ENCODE data around the gene RASA3. TPM values are rescaled to one million over a fixed set of nuclear protein-coding genes. Genes with fewer than 3 reads are reported as not detected.

Gene RASA3
- total RNA-seq, 3 donors from 2014 or later (not counting 1 experiment from before 2014, with no cell fraction given): 252 to 277 (median 274) TPM

DNA sequence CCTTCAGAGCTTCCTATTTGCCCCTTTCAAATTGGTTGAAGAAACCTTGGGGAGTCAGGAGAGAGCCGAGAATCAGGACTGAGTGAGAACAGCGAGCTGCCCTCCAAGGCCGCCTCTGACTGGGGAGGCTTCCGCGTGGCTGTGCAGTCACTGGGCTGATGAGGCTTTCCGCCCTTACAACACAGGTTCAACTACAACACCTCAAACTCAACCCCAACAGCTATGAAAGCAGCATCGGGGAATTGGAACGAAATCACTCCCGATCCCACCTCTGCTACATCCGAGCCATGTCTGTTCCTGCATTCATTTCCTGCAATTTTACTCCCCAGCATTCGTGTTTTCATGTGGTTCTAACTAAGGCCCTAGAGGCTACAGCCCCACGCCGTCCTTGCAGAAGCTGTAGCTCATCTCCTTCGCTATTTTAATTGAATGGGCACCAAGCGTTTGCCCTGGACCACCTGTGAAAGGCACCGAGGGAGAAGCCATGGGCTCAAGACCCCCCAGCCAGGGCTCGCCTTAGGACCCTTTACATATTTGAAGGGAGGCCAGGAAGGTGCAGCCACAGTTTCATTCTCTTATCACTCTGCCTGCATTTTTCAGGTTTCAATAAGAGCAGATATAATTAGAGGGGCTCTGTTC is 12.3 kb upstream of the RASA3 start:
- no peak for TF ChIP-seq CTCF (IDR thresholded peaks at IDR 0.05)
- Mint-ChIP-seq H3K27me3 (ENCODE audit: low read depth in 2 of 2) (no peaks in the 10 kb centered on the region), H3K9me3 (no peaks in the 10 kb centered on the region), H3K36me3 (no peaks in the 10 kb centered on the region), H3K4me1 (peaks cover 21 to 49% of the 10 kb centered on the region in 2 donors), H3K27ac (peak overlapping the region; percentile 67 to 74), H3K4me3 (peak overlapping the region; percentile 58)
- H3K36me3 ChIP-seq (ENCODE audit: control insufficient read depth, insufficient read depth, low read length): no peaks in the 10 kb centered on the region
- H3K27ac ChIP-seq (ENCODE audit: low read length): peak overlapping the region; percentile 85
- no peaks in the 10 kb centered on the region for H3K27me3 ChIP-seq (ENCODE audit: control insufficient read depth, insufficient read depth, low read length)
- H3K4me3 ChIP-seq (ENCODE audit: low read length): no peak overlapping the region
- H3K9me3 ChIP-seq (ENCODE audit: control insufficient read depth, insufficient read depth, low read length): no peaks in the 10 kb centered on the region
- ATAC-seq: no peak
- H3K4me1 ChIP-seq (ENCODE audit: control insufficient read depth, insufficient read depth, low read length): peaks cover 99% of the 10 kb centered on the region
- DNase-seq: no peak
- 91% methylated on average over 17 of the region's 17 CpGs for WGBS (ENCODE audit: insufficient coverage)
- intact Hi-C loops (cut with micrococcal nuclease): loop anchor here (5.0 kb wide), 3 partner anchors 37 to 118 kb away; no protein-coding TSS in a partner anchor

DNA sequence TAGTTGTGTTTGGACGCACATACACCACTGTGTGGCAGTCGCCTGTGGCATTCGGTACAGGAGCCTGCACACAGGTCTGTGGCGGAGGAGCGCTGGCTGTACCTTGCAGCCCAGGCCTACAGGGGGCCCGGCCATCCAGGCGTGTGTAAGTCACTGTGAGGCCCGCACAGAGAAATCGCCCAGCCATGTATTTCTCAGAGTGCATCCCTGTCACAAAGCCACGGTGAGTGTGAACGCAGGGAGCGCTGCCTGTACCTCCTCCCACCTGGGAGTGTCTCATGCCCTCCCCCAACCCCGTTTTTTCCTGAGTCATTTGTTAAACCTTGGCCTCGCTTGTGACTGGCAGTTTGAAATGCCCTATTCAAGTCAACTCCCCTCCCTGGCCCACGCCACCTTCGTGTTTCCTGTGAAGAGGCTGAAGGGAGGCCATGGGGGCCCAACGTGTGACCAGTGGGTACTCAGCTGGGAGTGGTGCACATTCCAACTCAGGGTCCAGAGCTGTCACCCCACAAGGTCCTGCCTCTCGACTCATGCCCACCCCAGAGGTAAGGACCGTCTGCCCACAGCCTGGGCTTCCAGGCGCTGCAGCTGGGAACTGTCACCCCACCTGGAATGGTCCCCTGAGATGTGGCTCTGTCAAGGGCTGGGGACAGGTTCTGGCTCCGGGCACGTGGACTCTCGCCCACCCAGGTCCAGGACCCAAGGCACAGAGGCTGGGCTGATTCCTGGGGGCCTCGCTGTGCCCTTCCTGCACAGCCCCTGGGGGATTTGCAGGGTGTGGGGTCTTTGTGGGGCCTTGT is 11.6 kb upstream of the RASA3 start:
- H3K4me3 ChIP-seq (ENCODE audit: low read length): no peak overlapping the region
- WGBS (ENCODE audit: insufficient coverage): 49% methylated on average over 24 of the region's 24 CpGs
- H3K27me3 Mint-ChIP-seq (ENCODE audit: low read depth in 2 of 2): no peaks in the 10 kb centered on the region
- H3K27me3 ChIP-seq (ENCODE audit: control insufficient read depth, insufficient read depth, low read length): no peaks in the 10 kb centered on the region
- intact Hi-C loops (cut with micrococcal nuclease): loop anchor here (2.0 to 5.0 kb wide), 4 partner anchors 37 to 118 kb away; no protein-coding TSS in a partner anchor
- TF ChIP-seq CTCF (IDR thresholded peaks at IDR 0.05): peak; percentile 47
- H3K9me3 Mint-ChIP-seq: no peaks in the 10 kb centered on the region
- H3K27ac ChIP-seq (ENCODE audit: low read length): peak overlapping the region; percentile 85
- H3K4me1 ChIP-seq (ENCODE audit: control insufficient read depth, insufficient read depth, low read length): peaks cover 99% of the 10 kb centered on the region
- H3K4me3 Mint-ChIP-seq: peak overlapping the region; percentile 45
- no peaks in the 10 kb centered on the region for H3K9me3 ChIP-seq (ENCODE audit: control insufficient read depth, insufficient read depth, low read length)
- peak; percentile 14 to 30 (median 26) for ATAC-seq
- peaks cover 14 to 41% of the 10 kb centered on the region in 2 donors for H3K4me1 Mint-ChIP-seq
- H3K36me3 Mint-ChIP-seq: no peaks in the 10 kb centered on the region
- H3K27ac Mint-ChIP-seq: peak overlapping the region in 1 of 2 donors; percentile 67
- peak in 1 of 2 donors; percentile 75 for DNase-seq
- H3K36me3 ChIP-seq (ENCODE audit: control insufficient read depth, insufficient read depth, low read length): no peaks in the 10 kb centered on the region

GRCh38 chr13:114142640-114143490 is 10.4 kb upstream of the RASA3 start:
- ATAC-seq: peak; percentile 38 to 83 (median 66)
- no peaks in the 10 kb centered on the region for H3K27me3 Mint-ChIP-seq (ENCODE audit: low read depth in 2 of 2)
- intact Hi-C loops (cut with micrococcal nuclease): loop anchor here (1.0 to 5.0 kb wide), 5 partner anchors 14 to 119 kb away; no protein-coding TSS in a partner anchor
- no peak for TF ChIP-seq CTCF (IDR thresholded peaks at IDR 0.05)
- peak; percentile 56 to 91 for DNase-seq
- no peak overlapping the region for H3K27ac Mint-ChIP-seq
- H3K36me3 Mint-ChIP-seq: no peaks in the 10 kb centered on the region
- 10% methylated on average over 28 of the region's 28 CpGs for WGBS (ENCODE audit: insufficient coverage)
- Histone ChIP-seq H3K4me3 (ENCODE audit: low read length) (peak overlapping the region; percentile 8), H3K27me3 (ENCODE audit: control insufficient read depth, insufficient read depth, low read length) (no peaks in the 10 kb centered on the region), H3K27ac (ENCODE audit: low read length) (peak overlapping the region; percentile 85), H3K4me1 (ENCODE audit: control insufficient read depth, insufficient read depth, low read length) (peaks cover 87% of the 10 kb centered on the region), H3K9me3 (ENCODE audit: control insufficient read depth, insufficient read depth, low read length) (no peaks in the 10 kb centered on the region), H3K36me3 (ENCODE audit: control insufficient read depth, insufficient read depth, low read length) (no peaks in the 10 kb centered on the region)
- H3K9me3 Mint-ChIP-seq: no peaks in the 10 kb centered on the region
- no peak overlapping the region for H3K4me3 Mint-ChIP-seq
- H3K4me1 Mint-ChIP-seq: peaks cover 3 to 30% of the 10 kb centered on the region in 2 donors

Measured in natural killer cell (primary cell).